ENCODE measurements around the gene RBM33.

- TF ChIP-seq CTCF (conservative IDR thresholded peaks at IDR 0.05), result no peak
- TF ChIP-seq ZFX (IDR thresholded peaks at IDR 0.05), result no peak
Observed at GRCh38 chr7:155685070-155685790, 40.8 kb downstream of the RBM33 start.

All from C4-2B (cell line).